ENCODE data around the gene LRRC56. TPM values are rescaled to one million over a fixed set of nuclear protein-coding genes. Genes with fewer than 3 reads are reported as not detected.

Gene LRRC56
- polyA plus RNA-seq, 1 donor (not counting 4 experiments of a cell fraction or from before 2014, with no cell fraction given), result 0.28 TPM

DNA sequence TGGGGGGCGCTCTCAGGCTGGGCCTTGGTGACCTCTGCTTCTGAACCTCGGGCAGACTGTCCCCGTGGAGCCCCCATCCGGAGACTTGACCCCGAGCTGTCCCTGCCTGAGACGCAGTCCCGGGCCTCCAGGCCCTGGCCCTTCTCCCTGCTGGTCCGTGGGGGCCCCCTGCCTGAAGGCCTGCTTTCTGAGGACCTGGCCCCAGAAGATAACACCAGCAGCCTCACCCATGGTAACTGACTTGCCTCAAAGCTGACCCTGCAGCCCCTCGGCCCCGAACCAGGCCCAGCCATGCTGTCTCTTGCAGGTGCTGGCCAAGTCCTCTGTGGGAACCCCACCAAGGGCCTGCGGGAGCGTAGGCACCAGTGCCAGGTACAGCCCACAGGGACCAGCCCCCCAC is 14.3 kb downstream of the LRRC56 start:
- no peaks in the 10 kb centered on the region for H3K9me1 ChIP-seq (ENCODE audit: control insufficient read depth, extremely low read depth, insufficient read depth, low read length)
- no peaks in the 10 kb centered on the region for H3K79me2 ChIP-seq (ENCODE audit: control insufficient read depth, insufficient read depth, low read length)
- H2AFZ ChIP-seq (ENCODE audit: control insufficient read depth, low read length), result no peak overlapping the region
- no peaks in the 10 kb centered on the region for H4K20me1 ChIP-seq (ENCODE audit: control insufficient read depth, extremely low read depth, insufficient read depth, low read length)
- no peaks in the 10 kb centered on the region for H3K4me1 ChIP-seq (ENCODE audit: control insufficient read depth, extremely low read depth, insufficient read depth, low read length)
- H3K27me3 ChIP-seq (ENCODE audit: control insufficient read depth, extremely low read depth, insufficient read depth, low read length), result peaks cover 24% of the 10 kb centered on the region
- no peak overlapping the region for H3K27ac ChIP-seq (ENCODE audit: control insufficient read depth, insufficient read depth, low read length)
- no peak overlapping the region for H3K9ac ChIP-seq (ENCODE audit: control insufficient read depth, extremely low read depth, insufficient read depth, low read length)
- FAIRE-seq (no peak), DNase-seq (ENCODE audit: low read depth, low spot score) (no peak)
- H3K9me3 ChIP-seq (ENCODE audit: control insufficient read depth, low read depth, low read length), result no peaks in the 10 kb centered on the region
- H3K36me3 ChIP-seq (ENCODE audit: control insufficient read depth in 2 of 2, extremely low read depth in 1 of 2, insufficient read depth in 2 of 2, low read length in 2 of 2), result no peaks in the 10 kb centered on the region
- H3K4me3 ChIP-seq (ENCODE audit: control insufficient read depth in 2 of 3, extremely low read depth in 1 of 3, insufficient read depth in 2 of 3, low read depth in 1 of 3, low read length in 3 of 3), result no peak overlapping the region
- dilution Hi-C loops (cut with MboI; ENCODE audit: extremely low pct_ligation_motif_present, low sequenced_read_pairs), result no loop called here
- H3K4me2 ChIP-seq (ENCODE audit: control insufficient read depth, extremely low read depth, insufficient read depth, low read depth, low read length), result no peak overlapping the region
- TF ChIP-seq, protein P1, sequence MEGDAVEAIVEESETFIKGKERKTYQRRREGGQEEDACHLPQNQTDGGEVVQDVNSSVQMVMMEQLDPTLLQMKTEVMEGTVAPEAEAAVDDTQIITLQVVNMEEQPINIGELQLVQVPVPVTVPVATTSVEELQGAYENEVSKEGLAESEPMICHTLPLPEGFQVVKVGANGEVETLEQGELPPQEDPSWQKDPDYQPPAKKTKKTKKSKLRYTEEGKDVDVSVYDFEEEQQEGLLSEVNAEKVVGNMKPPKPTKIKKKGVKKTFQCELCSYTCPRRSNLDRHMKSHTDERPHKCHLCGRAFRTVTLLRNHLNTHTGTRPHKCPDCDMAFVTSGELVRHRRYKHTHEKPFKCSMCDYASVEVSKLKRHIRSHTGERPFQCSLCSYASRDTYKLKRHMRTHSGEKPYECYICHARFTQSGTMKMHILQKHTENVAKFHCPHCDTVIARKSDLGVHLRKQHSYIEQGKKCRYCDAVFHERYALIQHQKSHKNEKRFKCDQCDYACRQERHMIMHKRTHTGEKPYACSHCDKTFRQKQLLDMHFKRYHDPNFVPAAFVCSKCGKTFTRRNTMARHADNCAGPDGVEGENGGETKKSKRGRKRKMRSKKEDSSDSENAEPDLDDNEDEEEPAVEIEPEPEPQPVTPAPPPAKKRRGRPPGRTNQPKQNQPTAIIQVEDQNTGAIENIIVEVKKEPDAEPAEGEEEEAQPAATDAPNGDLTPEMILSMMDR (optimal IDR thresholded peaks at IDR 0.05 in 1 of 3, IDR thresholded peaks at IDR 0.05 in 1 of 3, conservative IDR thresholded peaks at IDR 0.05 in 1 of 3; ENCODE audit: extremely low read depth in 1 of 3, insufficient read depth in 2 of 3, low read length in 3 of 3), result no peak
- TF ChIP-seq EZH2 (IDR thresholded peaks at IDR 0.05; ENCODE audit: low read length), result no peak

DNA sequence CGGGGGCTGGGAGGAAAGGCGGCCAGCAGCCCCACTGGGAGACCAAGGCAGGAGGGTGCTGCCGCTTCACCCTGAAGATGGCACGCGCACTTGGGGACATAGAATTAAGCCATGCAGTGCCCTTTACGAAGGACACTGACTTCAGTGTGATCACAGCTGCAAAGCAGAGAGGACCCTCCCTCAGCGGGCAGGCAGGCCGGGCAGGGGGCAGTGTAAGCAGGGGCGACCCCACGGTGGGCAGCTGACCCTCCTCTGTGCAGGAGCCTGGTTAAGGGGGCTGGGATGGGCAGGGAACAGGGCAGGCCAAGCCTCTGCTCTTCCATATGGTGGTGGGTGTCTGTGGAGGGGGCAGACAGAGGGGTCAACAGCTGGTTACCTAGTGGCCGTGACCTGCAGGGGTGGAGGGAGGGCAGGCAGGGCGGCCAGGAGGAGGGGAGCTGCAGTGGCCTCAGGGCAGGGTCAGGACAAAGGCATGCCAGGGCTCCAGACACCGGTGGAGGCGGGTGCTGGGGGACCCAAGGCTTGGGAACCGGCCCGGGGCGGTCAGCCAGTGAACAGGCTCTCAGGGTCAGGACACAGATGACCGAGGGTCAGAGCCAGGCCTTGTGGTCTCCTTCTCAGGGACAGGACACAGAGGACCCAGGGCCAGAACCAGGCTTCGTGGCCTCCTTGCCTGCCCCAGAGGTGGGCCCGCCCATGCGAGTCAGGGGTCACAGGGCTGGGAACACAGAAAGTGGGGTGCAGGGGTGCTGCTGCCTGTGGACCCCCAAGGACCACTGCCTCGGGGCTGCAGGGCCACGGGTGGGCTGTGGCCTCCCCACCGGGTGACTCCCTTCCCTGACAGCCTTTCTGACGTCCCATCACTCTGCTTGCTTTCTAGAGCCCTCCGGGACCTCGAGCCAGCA is 16.0 kb downstream of the LRRC56 start:
- Histone ChIP-seq H3K4me2 (ENCODE audit: control insufficient read depth, extremely low read depth, insufficient read depth, low read depth, low read length) (no peak overlapping the region), H3K36me3 (ENCODE audit: control insufficient read depth in 2 of 2, extremely low read depth in 1 of 2, insufficient read depth in 2 of 2, low read length in 2 of 2) (no peaks in the 10 kb centered on the region), H3K4me1 (ENCODE audit: control insufficient read depth, extremely low read depth, insufficient read depth, low read length) (no peaks in the 10 kb centered on the region), H3K4me3 (ENCODE audit: control insufficient read depth in 2 of 3, extremely low read depth in 1 of 3, insufficient read depth in 2 of 3, low read depth in 1 of 3, low read length in 3 of 3) (no peak overlapping the region), H4K20me1 (ENCODE audit: control insufficient read depth, extremely low read depth, insufficient read depth, low read length) (no peaks in the 10 kb centered on the region), H3K27ac (ENCODE audit: control insufficient read depth, insufficient read depth, low read length) (no peak overlapping the region), H3K27me3 (ENCODE audit: control insufficient read depth, extremely low read depth, insufficient read depth, low read length) (peaks cover 31% of the 10 kb centered on the region), H3K9me1 (ENCODE audit: control insufficient read depth, extremely low read depth, insufficient read depth, low read length) (no peaks in the 10 kb centered on the region), H2AFZ (ENCODE audit: control insufficient read depth, low read length) (no peak overlapping the region), H3K9me3 (ENCODE audit: control insufficient read depth, low read depth, low read length) (no peaks in the 10 kb centered on the region), H3K9ac (ENCODE audit: control insufficient read depth, extremely low read depth, insufficient read depth, low read length) (no peak overlapping the region), H3K79me2 (ENCODE audit: control insufficient read depth, insufficient read depth, low read length) (no peaks in the 10 kb centered on the region)
- dilution Hi-C loops (cut with MboI; ENCODE audit: extremely low pct_ligation_motif_present, low sequenced_read_pairs), result no loop called here
- FAIRE-seq, result no peak
- DNase-seq (ENCODE audit: low read depth, low spot score), result no peak
- TF ChIP-seq EZH2 (IDR thresholded peaks at IDR 0.05; ENCODE audit: low read length), result no peak
- TF ChIP-seq, protein P1 (optimal IDR thresholded peaks at IDR 0.05 in 1 of 3, IDR thresholded peaks at IDR 0.05 in 1 of 3, conservative IDR thresholded peaks at IDR 0.05 in 1 of 3; ENCODE audit: extremely low read depth in 1 of 3, insufficient read depth in 2 of 3, low read length in 3 of 3), result no peak
